Suprapubic skin (tissue), 3 donors: Measurements from ENCODE around the gene ZSCAN10.

Experiments used
- EP300 ChIP-seq: sonication (generic); formaldehyde crosslinking; IDR thresholded peaks from one replicate; pipeline ENCODE4 v1.6.1; 2017; ENCODE audit warnings: antibody characterized with exemption
- POLR2A ChIP-seq, 2 donors: fragments of 450-650 bp; IDR thresholded peaks; one replicate each; pipeline ENCODE4 v1.6.1; 2017; ENCODE audit warnings: antibody characterized with exemption in 2 of 2, mild to moderate bottlenecking in 2 of 2, moderate library complexity in 2 of 2
- TF ChIP-seq, protein P1 (sequence below), 2 donors: fragments of 200-600 bp in 1 of 2; fragments of 450-650 bp in 1 of 2; sonication (generic) in 1 of 2; IDR thresholded peaks; one replicate each; pipeline ENCODE4 v1.5.1; 2016 to 2019; ENCODE audit warnings: antibody characterized with exemption in 2 of 2, mild to moderate bottlenecking in 1 of 2, moderate library complexity in 1 of 2

DNA sequence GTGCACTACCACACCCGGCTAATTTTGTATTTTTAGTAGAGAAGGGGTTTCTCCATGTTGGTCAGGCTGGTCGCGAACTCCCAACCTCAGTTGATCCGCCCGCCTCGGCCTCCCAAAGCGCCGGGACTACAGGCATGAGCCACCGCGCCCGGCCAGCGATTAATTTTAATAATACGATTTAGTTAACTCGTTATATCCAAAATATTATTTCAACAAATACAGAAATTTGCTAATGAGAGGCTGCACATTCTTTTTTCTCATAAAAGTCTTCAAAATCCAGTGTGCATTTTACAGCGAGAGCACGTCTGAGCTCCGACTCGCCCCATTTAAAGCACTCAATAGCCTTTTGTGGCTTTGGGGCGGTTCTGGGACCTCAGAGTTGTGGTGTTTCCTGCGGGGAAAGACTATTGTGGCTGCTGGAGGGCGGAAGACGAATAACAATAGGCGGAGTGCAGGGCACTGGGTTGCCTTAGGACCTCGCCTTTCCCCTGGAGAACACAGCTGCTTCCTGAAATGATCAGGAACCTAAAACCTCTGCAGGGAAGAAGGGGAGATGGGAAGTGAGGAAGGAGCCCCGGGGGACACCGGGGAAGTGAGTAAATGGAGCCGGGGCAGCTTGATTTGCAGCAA, 2.9 kb upstream of the ZSCAN10 start:
- TF ChIP-seq, protein P1, sequence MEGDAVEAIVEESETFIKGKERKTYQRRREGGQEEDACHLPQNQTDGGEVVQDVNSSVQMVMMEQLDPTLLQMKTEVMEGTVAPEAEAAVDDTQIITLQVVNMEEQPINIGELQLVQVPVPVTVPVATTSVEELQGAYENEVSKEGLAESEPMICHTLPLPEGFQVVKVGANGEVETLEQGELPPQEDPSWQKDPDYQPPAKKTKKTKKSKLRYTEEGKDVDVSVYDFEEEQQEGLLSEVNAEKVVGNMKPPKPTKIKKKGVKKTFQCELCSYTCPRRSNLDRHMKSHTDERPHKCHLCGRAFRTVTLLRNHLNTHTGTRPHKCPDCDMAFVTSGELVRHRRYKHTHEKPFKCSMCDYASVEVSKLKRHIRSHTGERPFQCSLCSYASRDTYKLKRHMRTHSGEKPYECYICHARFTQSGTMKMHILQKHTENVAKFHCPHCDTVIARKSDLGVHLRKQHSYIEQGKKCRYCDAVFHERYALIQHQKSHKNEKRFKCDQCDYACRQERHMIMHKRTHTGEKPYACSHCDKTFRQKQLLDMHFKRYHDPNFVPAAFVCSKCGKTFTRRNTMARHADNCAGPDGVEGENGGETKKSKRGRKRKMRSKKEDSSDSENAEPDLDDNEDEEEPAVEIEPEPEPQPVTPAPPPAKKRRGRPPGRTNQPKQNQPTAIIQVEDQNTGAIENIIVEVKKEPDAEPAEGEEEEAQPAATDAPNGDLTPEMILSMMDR (IDR thresholded peaks at IDR 0.05), result no peak
- TF ChIP-seq POLR2A (IDR thresholded peaks at IDR 0.05), result no peak
- no peak for TF ChIP-seq EP300
